Lower leg skin (tissue), 4 donors: ENCODE data around the gene RAB5IF. TPM values are rescaled to one million over a fixed set of nuclear protein-coding genes. Genes with fewer than 3 reads are reported as not detected.
A peak's percentile ranks its signal among the peaks of the same experiment; 100 is the strongest.

Source experiments
- DNase-seq, 2 donors: peaks; one replicate each; pipeline ENCODE4 v3.0.0-alpha.2; 2019; ENCODE audit warnings: low spot score in 2 of 2
- H3K4me3 ChIP-seq: fragments of 200-600 bp; sonication (generic); 2 replicates; pipeline ENCODE4 v1.5.1; 2017; ENCODE audit warnings: mild to moderate bottlenecking, low read depth; ENCODE audit not compliant: poor library complexity, severe bottlenecking
- POLR2A ChIP-seq, 2 donors: fragments of 450-650 bp; IDR thresholded peaks; one replicate each; pipeline ENCODE4 v1.6.1; 2016 to 2017; ENCODE audit warnings: antibody characterized with exemption in 2 of 2, mild to moderate bottlenecking in 1 of 2, moderate library complexity in 1 of 2
- WGBS, 2 donors: methylation state at CpG; one replicate each; pipeline ENCODE4 v1.1.5; 2018; 5-methylcytosine and 5-hydroxymethylcytosine counted together
- intact Hi-C: fragments of 100-400 bp; cut with DNase I; formaldehyde crosslinking; loops from one replicate; pipeline ENCODE4 v1.15.0; 2023; ENCODE audit warnings: low total_unique reads
- total RNA-seq, 4 donors: library from RNA; depleted of rRNA; stranded (reverse); fragments of >200 nt; gene quantifications; one replicate each; pipeline ENCODE4 v1.1.0, GENCODE V29; 2016
- TF ChIP-seq, protein P1 (sequence below), 3 donors: fragments of 450-650 bp; IDR thresholded peaks; one replicate each; pipeline ENCODE4 v1.5.1; 2016; ENCODE audit warnings: antibody characterized with exemption in 3 of 3, mild to moderate bottlenecking in 3 of 3, moderate library complexity in 2 of 3

Gene RAB5IF
- total RNA-seq, 4 donors from 2014 or later, result 57.3 to 75.5 (median 61.3) TPM

DNA sequence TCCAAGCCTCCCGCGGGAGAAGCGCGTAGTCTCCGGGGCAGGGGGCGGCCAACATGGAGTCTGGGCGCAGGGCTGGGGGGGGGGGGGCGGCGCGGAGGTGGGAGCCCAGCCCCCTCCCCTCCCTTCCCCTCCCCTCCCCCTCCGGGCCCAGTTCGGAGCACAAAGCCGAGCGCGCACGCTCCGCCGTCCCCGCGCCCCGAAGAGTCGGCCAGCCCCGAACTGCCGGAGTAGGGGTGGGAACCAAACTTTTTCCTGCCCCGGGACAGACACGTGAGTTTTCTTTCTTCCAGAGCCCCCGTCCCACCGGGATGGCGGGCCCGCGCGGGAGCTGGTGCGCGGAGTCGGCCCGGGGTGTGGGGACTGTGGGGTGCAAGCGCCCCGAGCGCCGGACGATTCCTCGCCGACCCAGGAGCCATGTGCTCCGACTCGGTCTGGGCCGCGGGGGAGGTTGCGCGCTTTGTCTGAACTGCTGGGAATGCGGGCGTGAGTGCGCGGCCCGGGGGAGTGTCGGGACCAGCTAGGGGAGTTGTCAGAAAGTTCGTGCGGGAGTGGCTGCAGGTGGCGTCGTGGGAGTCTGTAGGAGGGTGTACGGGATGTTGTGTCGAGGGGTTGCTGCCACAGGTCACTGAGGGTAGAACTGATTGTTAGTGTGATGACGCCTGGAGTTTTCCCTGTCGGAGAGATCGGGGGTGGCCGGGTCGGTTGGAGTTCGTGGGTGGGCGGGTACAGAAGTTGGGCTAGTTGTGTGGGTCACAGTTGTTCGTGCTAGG, 31.0 kb upstream of the RAB5IF start:
- WGBS, 2 donors, result 0% methylated on average over 42 to 53 of the region's 69 CpGs
- intact Hi-C loops, result no loop called here
- H3K4me3 ChIP-seq, result peak overlapping the region; percentile 68
- peak in 1 of 2 donors; percentile 94 for DNase-seq
- TF ChIP-seq, protein P1, sequence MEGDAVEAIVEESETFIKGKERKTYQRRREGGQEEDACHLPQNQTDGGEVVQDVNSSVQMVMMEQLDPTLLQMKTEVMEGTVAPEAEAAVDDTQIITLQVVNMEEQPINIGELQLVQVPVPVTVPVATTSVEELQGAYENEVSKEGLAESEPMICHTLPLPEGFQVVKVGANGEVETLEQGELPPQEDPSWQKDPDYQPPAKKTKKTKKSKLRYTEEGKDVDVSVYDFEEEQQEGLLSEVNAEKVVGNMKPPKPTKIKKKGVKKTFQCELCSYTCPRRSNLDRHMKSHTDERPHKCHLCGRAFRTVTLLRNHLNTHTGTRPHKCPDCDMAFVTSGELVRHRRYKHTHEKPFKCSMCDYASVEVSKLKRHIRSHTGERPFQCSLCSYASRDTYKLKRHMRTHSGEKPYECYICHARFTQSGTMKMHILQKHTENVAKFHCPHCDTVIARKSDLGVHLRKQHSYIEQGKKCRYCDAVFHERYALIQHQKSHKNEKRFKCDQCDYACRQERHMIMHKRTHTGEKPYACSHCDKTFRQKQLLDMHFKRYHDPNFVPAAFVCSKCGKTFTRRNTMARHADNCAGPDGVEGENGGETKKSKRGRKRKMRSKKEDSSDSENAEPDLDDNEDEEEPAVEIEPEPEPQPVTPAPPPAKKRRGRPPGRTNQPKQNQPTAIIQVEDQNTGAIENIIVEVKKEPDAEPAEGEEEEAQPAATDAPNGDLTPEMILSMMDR (IDR thresholded peaks at IDR 0.05), result peak in 1 of 3 donors; percentile 16
- TF ChIP-seq POLR2A (IDR thresholded peaks at IDR 0.05), result no peak

DNA sequence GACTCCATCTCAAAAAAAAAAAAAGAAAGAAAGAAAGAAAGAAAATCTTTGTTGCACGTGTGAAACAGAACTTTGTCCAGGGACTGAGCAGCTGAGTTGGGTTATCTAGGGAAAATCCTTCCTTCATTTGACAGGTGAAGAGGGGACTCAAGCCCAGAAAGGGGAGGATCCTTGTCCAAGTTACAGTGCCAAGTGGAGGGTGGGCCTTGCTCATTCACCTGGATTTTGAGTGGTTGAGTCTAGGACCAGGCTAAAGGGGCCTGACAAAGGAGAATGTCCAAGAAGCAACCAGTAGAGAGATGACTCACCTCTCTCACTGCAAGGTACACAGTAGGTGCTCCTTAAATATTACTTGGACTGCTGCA, 29.5 kb upstream of the RAB5IF start:
- WGBS, 2 donors, result 68 to 76% methylated on average over 1 of the region's 1 CpG
- no peak for DNase-seq
- intact Hi-C loops, result no loop called here
- H3K4me3 ChIP-seq, result no peak overlapping the region
- TF ChIP-seq, protein P1 (IDR thresholded peaks at IDR 0.05), result no peak

DNA sequence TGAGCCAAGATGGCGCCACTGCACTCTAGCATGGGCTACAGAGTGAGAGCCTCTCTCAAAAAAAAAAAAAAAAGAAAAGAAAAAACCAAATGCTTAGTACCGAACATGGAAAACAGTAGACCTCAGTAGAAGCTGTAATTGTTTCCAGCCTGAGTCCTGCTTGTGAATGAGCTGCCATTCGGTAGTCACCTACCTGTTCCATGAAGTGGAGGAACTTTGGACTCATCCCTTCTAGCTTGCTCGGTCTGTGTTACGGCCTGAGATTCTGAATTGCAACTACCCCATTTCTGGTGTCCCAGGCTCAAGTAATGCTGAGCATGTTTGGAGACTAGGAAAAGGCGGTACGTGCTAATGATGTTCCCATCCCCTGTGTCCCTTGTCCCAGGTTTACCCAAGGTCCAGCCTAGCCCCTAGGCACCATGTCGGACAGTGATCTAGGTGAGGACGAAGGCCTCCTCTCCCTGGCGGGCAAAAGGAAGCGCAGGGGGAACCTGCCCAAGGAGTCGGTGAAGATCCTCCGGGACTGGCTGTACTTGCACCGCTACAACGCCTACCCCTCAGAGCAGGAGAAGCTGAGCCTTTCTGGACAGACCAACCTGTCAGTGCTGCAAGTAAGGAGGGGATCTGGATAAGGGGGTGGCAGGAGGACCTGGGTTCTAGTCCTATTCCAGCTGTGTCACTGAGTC, 27.1 kb upstream of the RAB5IF start:
- intact Hi-C loops, result no loop called here
- no peak overlapping the region for H3K4me3 ChIP-seq
- no peak for DNase-seq
- WGBS, 2 donors, result 90 to 97% methylated on average over 15 of the region's 15 CpGs
- TF ChIP-seq POLR2A (IDR thresholded peaks at IDR 0.05), result no peak

DNA sequence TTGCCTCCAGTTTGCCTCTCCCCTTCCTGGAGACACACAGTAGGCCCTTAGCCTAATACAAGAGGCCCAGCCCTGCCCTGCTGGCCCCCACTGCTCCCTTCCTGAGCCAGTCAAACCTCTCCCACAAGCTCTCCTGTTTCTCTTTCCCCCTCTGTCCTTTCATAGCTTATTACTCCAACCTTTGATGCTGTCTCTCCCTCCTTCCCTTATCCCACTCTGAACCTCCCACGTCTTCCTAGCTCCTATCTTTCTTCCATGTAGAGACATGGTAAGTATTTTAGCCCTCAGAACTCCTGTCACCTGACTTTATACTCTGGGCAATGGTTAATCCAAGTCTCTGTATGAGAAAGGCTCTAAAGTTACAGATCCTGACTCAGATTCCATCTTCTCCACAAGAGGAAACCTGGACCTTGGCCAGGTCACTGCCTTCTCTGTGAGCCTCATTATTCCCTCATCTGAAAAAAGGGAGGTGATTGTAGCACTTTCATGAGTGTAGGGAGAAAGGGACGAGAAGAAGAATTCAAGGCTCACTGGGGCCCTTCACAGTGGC, 25.5 kb upstream of the RAB5IF start:
- DNase-seq, result no peak
- intact Hi-C loops, result no loop called here
- H3K4me3 ChIP-seq, result no peak overlapping the region
- WGBS, 2 donors, result 85 to 87% methylated on average over 2 of the region's 2 CpGs
- TF ChIP-seq, protein P1 (IDR thresholded peaks at IDR 0.05), result no peak
- TF ChIP-seq POLR2A (IDR thresholded peaks at IDR 0.05), result no peak

- H3K4me3 ChIP-seq, result no peak overlapping the region
- 81 to 89% methylated on average over 4 of the region's 4 CpGs for WGBS, 2 donors
- intact Hi-C loops, result no loop called here
- TF ChIP-seq, protein P1 (IDR thresholded peaks at IDR 0.05), result no peak
- no peak for TF ChIP-seq POLR2A (IDR thresholded peaks at IDR 0.05)
- DNase-seq, result no peak
These were observed 23.3 kb upstream of the RAB5IF start for GRCh38 chr20:36582322-36582721.

- TF ChIP-seq, protein P1 (IDR thresholded peaks at IDR 0.05), result no peak
- no peak for TF ChIP-seq POLR2A (IDR thresholded peaks at IDR 0.05)
- 75 to 81% methylated on average over 4 of the region's 4 CpGs for whole genome bisulfite sequencing, 2 donors
- DNase-seq, result no peak
- no peak overlapping the region for H3K4me3 ChIP-seq
- intact Hi-C loops, result no loop called here
These were observed 22.8 kb upstream of the RAB5IF start for GRCh38 chr20:36582821-36583220.
